Measurements from ENCODE around the gene GDI1.
A peak's percentile ranks its signal among the peaks of the same experiment; 100 is the strongest.

Gene GDI1

DNA sequence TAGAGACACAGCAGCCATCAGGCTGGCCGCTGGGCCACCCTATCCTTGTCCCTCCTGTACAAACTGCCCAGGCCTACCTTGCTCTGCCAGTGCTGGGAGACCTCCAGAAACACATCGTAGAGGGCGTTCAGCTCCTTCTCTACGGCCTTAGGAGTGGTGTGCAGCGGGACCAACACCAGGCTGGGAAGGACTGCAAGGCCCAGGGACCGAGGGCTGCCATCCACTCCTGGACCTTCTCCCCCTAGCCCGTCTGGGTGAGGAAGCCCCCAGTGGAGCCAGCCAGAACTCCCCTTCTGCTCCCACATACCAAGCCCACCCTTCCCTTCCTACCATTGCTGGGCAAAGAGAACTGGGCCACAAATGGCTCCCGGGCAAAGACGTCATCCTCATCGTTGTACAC is 33.8 kb upstream of the GDI1 start:
- TF ChIP-seq, protein P1, sequence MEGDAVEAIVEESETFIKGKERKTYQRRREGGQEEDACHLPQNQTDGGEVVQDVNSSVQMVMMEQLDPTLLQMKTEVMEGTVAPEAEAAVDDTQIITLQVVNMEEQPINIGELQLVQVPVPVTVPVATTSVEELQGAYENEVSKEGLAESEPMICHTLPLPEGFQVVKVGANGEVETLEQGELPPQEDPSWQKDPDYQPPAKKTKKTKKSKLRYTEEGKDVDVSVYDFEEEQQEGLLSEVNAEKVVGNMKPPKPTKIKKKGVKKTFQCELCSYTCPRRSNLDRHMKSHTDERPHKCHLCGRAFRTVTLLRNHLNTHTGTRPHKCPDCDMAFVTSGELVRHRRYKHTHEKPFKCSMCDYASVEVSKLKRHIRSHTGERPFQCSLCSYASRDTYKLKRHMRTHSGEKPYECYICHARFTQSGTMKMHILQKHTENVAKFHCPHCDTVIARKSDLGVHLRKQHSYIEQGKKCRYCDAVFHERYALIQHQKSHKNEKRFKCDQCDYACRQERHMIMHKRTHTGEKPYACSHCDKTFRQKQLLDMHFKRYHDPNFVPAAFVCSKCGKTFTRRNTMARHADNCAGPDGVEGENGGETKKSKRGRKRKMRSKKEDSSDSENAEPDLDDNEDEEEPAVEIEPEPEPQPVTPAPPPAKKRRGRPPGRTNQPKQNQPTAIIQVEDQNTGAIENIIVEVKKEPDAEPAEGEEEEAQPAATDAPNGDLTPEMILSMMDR (IDR thresholded peaks at IDR 0.05; ENCODE audit: insufficient read depth, low read depth, low read length, missing control alignments), result no peak
- DNase-seq (ENCODE audit: low read depth), result no peak
- H3K4me3 ChIP-seq (ENCODE audit: low read depth, low read length), result no peak overlapping the region

DNA sequence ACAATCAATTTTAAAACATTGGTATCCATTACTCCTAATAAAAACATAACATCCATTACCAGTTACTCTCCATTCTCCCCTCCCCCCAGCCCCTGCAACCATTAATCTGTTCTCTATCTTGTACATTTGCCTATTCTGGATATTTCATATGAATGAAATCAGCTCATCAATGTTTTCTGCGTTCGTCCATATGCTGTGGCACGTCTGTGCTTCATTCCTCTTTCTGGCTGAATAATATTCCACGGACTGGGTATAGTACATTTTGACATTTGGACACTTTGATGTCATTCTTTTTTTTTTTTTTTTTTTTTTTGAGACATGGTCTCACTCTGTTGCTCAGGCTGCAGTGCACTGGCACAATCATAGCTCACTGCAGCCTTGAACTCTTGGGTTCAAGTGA is 33.1 kb upstream of the GDI1 start:
- DNase-seq (ENCODE audit: low read depth), result no peak
- no peak overlapping the region for H3K4me3 ChIP-seq (ENCODE audit: low read depth, low read length)
- TF ChIP-seq, protein P1 (IDR thresholded peaks at IDR 0.05; ENCODE audit: insufficient read depth, low read depth, low read length, missing control alignments), result no peak

DNA sequence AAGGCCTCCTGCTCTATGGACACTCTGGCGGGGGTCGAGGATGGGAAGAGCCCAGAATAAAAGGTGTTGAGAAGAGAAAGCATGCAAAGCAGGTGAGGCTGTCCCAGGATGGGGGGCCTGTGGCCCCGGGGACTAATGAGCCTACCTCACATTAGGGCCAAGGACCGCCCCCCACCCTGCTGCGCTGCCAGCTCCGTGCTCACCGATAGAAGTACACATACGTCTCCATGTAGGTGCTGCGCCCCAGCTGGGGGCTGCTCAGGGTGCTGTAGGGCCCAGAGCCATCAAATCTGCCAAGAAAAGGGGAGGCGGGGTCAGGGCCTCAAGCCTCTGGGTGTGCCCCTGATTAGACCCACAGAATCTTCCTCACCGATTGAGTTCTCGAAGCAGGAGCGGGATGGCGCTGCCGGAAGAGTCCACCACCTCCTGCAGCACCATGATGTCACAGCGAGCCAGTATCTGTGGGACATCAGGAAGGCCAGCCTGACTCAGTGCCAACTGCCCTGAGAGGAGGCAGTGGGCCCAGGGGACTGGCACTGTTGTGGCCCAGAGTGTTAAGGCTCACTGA is 32.2 kb upstream of the GDI1 start:
- no peak overlapping the region for H3K4me3 ChIP-seq (ENCODE audit: low read depth, low read length)
- TF ChIP-seq, protein P1 (IDR thresholded peaks at IDR 0.05; ENCODE audit: insufficient read depth, low read depth, low read length, missing control alignments), result no peak
- no peak for DNase-seq (ENCODE audit: low read depth)

DNA sequence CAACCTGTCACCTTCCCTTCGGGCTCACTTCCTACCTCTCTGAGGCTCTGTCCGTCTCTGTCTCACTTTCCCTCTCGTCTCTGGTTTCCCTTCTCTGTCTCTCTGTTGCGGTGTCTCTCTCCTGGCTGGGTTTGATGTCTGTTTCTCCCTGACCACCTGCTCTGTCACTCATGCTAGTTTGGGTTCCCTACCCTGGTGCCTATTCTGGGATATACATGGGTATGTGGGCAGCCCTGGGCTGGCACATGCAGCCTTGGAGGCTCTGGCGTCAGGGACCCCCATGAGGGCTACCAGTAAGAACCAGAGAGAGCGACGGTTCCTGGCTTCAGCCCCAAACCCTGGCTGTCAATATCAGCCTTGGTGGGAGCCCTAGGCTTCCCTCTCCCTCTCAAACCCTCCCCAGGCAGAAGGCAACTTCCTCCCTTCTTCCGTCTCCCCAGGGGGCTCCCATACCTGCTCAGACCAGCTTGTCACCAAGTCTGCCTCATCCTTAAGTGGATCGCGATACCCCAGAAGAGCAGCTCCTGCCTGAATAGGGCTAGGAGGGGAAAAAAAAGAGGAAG is 28.2 kb upstream of the GDI1 start:
- H3K4me3 ChIP-seq (ENCODE audit: low read depth, low read length), result peak overlapping the region; percentile 48
- TF ChIP-seq, protein P1 (IDR thresholded peaks at IDR 0.05; ENCODE audit: insufficient read depth, low read depth, low read length, missing control alignments), result no peak

DNA sequence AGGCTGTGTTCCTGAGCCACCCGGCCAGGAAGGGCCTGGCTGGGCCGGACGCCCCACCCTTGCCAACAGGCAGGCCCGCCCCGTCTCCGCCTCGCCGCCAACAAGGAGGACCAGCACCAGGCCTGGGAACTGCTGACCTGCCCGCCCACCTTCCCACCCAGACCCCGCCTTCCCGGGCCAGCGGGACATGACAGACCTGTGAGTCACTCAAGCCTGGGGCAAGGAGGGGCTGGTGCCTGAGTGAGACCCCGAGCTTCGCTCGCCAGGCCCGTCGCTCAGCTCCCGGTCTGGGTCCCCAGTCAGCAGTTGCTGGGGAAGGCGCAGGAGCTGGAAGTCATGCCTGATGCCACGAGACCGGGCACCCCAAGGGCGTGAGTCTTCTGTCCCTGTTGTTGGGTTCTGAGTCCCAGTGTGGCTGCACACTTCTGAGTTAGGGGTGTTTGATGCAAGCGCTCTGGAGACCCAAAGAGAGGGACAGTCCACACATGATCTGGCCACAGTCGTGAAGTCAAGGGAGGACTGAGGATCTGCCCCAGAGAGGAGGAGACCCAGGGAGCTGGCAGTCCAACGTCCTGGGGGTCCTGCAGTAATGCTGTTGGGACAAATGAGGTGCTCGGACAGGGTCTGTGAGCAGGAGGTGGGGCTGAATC is 27.6 kb upstream of the GDI1 start, which contains the start of gene DNASE1L1:
DNASE1L1 (minus strand) TSS at position 33 of the 650 bp plus-strand sequence. CDS start 3,686 bp downstream, outside the sequence.
- DNase-seq (ENCODE audit: low read depth), result peak; percentile 80
- TF ChIP-seq, protein P1 (IDR thresholded peaks at IDR 0.05; ENCODE audit: insufficient read depth, low read depth, low read length, missing control alignments), result no peak
- H3K4me3 ChIP-seq (ENCODE audit: low read depth, low read length), result peak within 1 kb of the TSS; percentile 48

More for the DNA sequence above, 28.2 kb upstream of the GDI1 start:
- DNase-seq (ENCODE audit: low read depth), result peak; percentile 20

DNA sequence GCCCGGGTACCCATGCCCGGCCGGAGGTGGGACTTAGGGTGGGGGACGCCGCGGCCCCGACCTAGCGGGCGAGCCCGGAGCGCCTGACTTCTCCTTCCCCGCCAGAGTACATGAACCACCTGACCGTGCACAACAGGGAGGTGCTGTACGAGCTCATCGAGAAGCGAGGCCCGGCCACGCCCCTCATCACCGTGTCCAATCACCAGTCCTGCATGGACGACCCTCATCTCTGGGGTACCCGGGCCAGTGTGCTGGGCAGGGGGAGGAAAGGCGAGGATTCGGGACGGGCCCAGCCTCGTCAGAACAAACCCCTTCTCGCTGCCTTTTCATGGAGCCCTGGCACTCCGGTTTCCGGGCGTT is 25.0 kb upstream of the GDI1 start:
- TF ChIP-seq, protein P1 (IDR thresholded peaks at IDR 0.05; ENCODE audit: insufficient read depth, low read depth, low read length, missing control alignments), result no peak
- peak overlapping the region; percentile 54 for H3K4me3 ChIP-seq (ENCODE audit: low read depth, low read length)
- peak; percentile 73 for DNase-seq (ENCODE audit: low read depth)

Measured in GM12865 (cell line).